Measurements from ENCODE around the gene CDH26. TPM values are rescaled to one million over a fixed set of nuclear protein-coding genes. Genes with fewer than 3 reads are reported as not detected.

CDH26 gene
- total and polyA plus RNA-seq, 9 of the 15 experiments (the other 6 are each of a cell fraction or from before 2014, with no cell fraction given): 0.07 to 0.13 (median 0.10) TPM; not detected in 4

- CTCF ChIA-PET (ENCODE audit: low intra/inter-chr PET ratio): no interaction called here
- WGBS (ENCODE audit: insufficient coverage, low coverage, missing lambda C conversion rate): 0% methylated on average over 6 of the region's 6 CpGs
These were observed 77.3 kb downstream of the CDH26 start for GRCh38 chr20:60035486-60035885.

GRCh38 chr20:60036346-60036745 lies 78.1 kb downstream of the CDH26 start:
- intact Hi-C loops (cut with micrococcal nuclease) (no loop called here), in situ Hi-C loops (cut with MboI) (no loop called here)
- BruUV-seq (replicated peaks): no TSS peak
- 2% methylated on average over 4 of the region's 4 CpGs for whole genome bisulfite sequencing (ENCODE audit: insufficient coverage, low coverage, missing lambda C conversion rate)
- Histone ChIP-seq H3K4me1 (replicated peaks in 1 of 2; ENCODE audit: control insufficient read depth in 2 of 2, insufficient read depth in 2 of 2, low read length in 2 of 2) (no peaks in the 10 kb centered on the region), H3K9me3 (replicated peaks; ENCODE audit: control insufficient read depth, insufficient read depth, low read depth, low read length) (no peaks in the 10 kb centered on the region), H3K4me3 (no peak overlapping the region), H3K27me3 (ENCODE audit: control insufficient read depth in 2 of 2, insufficient read depth in 2 of 2, low read length in 2 of 2) (peaks cover 0 to 38% of the 10 kb centered on the region in 2 experiments; a peak in 2 of 5 replicates), H3K4me2 (ENCODE audit: insufficient read depth, low read length) (no peak overlapping the region), H3K79me2 (ENCODE audit: control insufficient read depth, insufficient read depth, low read length) (no peaks in the 10 kb centered on the region), H3K27ac (ENCODE audit: extremely low read depth, low read depth, low read length) (no peak overlapping the region), H3K9me1 (ENCODE audit: control insufficient read depth, insufficient read depth, low read length) (no peaks in the 10 kb centered on the region), H2AFZ (ENCODE audit: low read depth, low read length) (no peak overlapping the region), H3K36me3 (ENCODE audit: control insufficient read depth, insufficient read depth, low read length) (no peaks in the 10 kb centered on the region), H4K20me1 (replicated peaks; ENCODE audit: control insufficient read depth, insufficient read depth, low read length) (no peaks in the 10 kb centered on the region), H3K9ac (ENCODE audit: insufficient read depth in 1 of 2, low read depth in 2 of 2, low read length in 2 of 2) (no peak overlapping the region)
- ChIA-PET CTCF (ENCODE audit: low intra/inter-chr PET ratio) (no interaction called here), POLR2A (no interaction called here)
- FAIRE-seq (no peak), ATAC-seq (no peak), DNase-seq (ENCODE audit: extremely low read depth in 1 of 4, low spot score in 3 of 4) (no peak)
- no peak for TF ChIP-seq PATZ1 (CRISPR knock-in tag; IDR thresholded peaks at IDR 0.05; ENCODE audit: borderline replicate concordance)
- no peak for TF ChIP-seq TFAM (CRISPR knock-in tag; conservative IDR thresholded peaks at IDR 0.05)
- TF ChIP-seq LCOR (CRISPR knock-in tag; IDR thresholded peaks at IDR 0.05): no peak
- TF ChIP-seq TAL1 (IDR thresholded peaks at IDR 0.05): no peak
- TF ChIP-seq ELF4 (CRISPR knock-in tag; IDR thresholded peaks at IDR 0.05): no peak
- no peak for TF ChIP-seq HOXB6 (CRISPR knock-in tag; IDR thresholded peaks at IDR 0.05; ENCODE audit: borderline replicate concordance)
- TF ChIP-seq SMARCE1 (IDR thresholded peaks at IDR 0.05): no peak
- TF ChIP-seq ZNF57 (CRISPR knock-in tag; IDR thresholded peaks at IDR 0.05): no peak

More at GRCh38 chr20:60035486-60035885, 77.3 kb downstream of the CDH26 start:
- DNase-seq (ENCODE audit: extremely low read depth in 1 of 4, low spot score in 3 of 4): no peak
- no peak for TF ChIP-seq ZNF282 (CRISPR knock-in tag; IDR thresholded peaks at IDR 0.05)
- no peak for TF ChIP-seq FOXK2 (conservative IDR thresholded peaks at IDR 0.05 in 1 of 2, IDR thresholded peaks at IDR 0.05 in 1 of 2; ENCODE audit: low read depth in 2 of 2)
- TF ChIP-seq BCL6 (CRISPR knock-in tag; IDR thresholded peaks at IDR 0.05): no peak
- TF ChIP-seq ZSCAN29 (IDR thresholded peaks at IDR 0.05): no peak
- TF ChIP-seq ARNT (IDR thresholded peaks at IDR 0.05): no peak
- no peak for FAIRE-seq
- Histone ChIP-seq H3K36me3 (ENCODE audit: control insufficient read depth, insufficient read depth, low read length) (no peaks in the 10 kb centered on the region), H3K4me1 (replicated peaks in 1 of 2; ENCODE audit: control insufficient read depth in 2 of 2, insufficient read depth in 2 of 2, low read length in 2 of 2) (no peaks in the 10 kb centered on the region), H3K27me3 (ENCODE audit: control insufficient read depth in 2 of 2, insufficient read depth in 2 of 2, low read length in 2 of 2) (peaks cover 0 to 34% of the 10 kb centered on the region in 2 experiments; a peak in 2 of 5 replicates), H3K27ac (ENCODE audit: extremely low read depth, low read depth, low read length) (no peak overlapping the region), H3K9me3 (replicated peaks; ENCODE audit: control insufficient read depth, insufficient read depth, low read depth, low read length) (no peaks in the 10 kb centered on the region), H3K79me2 (ENCODE audit: control insufficient read depth, insufficient read depth, low read length) (no peaks in the 10 kb centered on the region), H3K9me1 (ENCODE audit: control insufficient read depth, insufficient read depth, low read length) (no peaks in the 10 kb centered on the region), H3K9ac (ENCODE audit: insufficient read depth in 1 of 2, low read depth in 2 of 2, low read length in 2 of 2) (no peak overlapping the region), H4K20me1 (replicated peaks; ENCODE audit: control insufficient read depth, insufficient read depth, low read length) (no peaks in the 10 kb centered on the region), H2AFZ (ENCODE audit: low read depth, low read length) (no peak overlapping the region), H3K4me3 (no peak overlapping the region), H3K4me2 (ENCODE audit: insufficient read depth, low read length) (no peak overlapping the region)
- POLR2A ChIA-PET: no interaction called here
- in situ Hi-C loops (cut with MboI) (no loop called here), intact Hi-C loops (cut with micrococcal nuclease) (no loop called here)
- no peak for ATAC-seq
- no TSS peak for BruUV-seq (replicated peaks)
